Gastroesophageal sphincter (tissue), 4 donors: Measurements from ENCODE around the gene KIRREL1. TPM values are rescaled to one million over a fixed set of nuclear protein-coding genes. Genes with fewer than 3 reads are reported as not detected.

Experiments used
- ATAC-seq: fragments of 150-250 bp; one replicate; pipeline ENCODE4 v1.9.1; 2016; ENCODE audit warnings: mild to moderate bottlenecking, moderate library complexity
- H3K27ac ChIP-seq, 4 donors: fragments of 200-600 bp; sonication (generic) in 3 of 4; 1 replicate in 3 of 4; 2 replicates in 1 of 4; pipeline ENCODE4 v1.5.1; 2016 to 2019
- H3K27me3 ChIP-seq: fragments of 200-600 bp; sonication (generic); one replicate; pipeline ENCODE4 v1.5.1; 2019
- H3K36me3 ChIP-seq, 2 donors: fragments of 200-600 bp; sonication (generic); one replicate each; pipeline ENCODE4 v1.5.1; 2019; ENCODE audit warnings: control low read depth in 1 of 2
- H3K4me1 ChIP-seq, 3 donors: fragments of 200-600 bp; sonication (generic); 1 replicate in 2 of 3; 2 replicates in 1 of 3; pipeline ENCODE4 v1.5.1; 2016 to 2019; ENCODE audit warnings: control low read depth in 2 of 3
- H3K4me3 ChIP-seq, 2 donors: fragments of 200-600 bp; sonication (generic); one replicate each; pipeline ENCODE4 v1.5.1; 2019; ENCODE audit warnings: mild to moderate bottlenecking in 1 of 2, moderate library complexity in 1 of 2
- H3K9me3 ChIP-seq, 3 donors: fragments of 200-600 bp; sonication (generic); one replicate each; pipeline ENCODE4 v1.5.1; 2017 to 2019; ENCODE audit warnings: control low read depth in 2 of 3
- EP300 ChIP-seq: sonication (generic); formaldehyde crosslinking; IDR thresholded peaks from one replicate; pipeline ENCODE4 v1.6.1; 2017; ENCODE audit warnings: antibody characterized with exemption, mild to moderate bottlenecking
- POLR2A ChIP-seq, 2 donors: fragments of 450-650 bp; IDR thresholded peaks; one replicate each; pipeline ENCODE4 v1.6.1; 2017; ENCODE audit warnings: antibody characterized with exemption in 2 of 2, mild to moderate bottlenecking in 2 of 2, moderate library complexity in 1 of 2
- POLR2AphosphoS5 ChIP-seq: sonication (generic); formaldehyde crosslinking; IDR thresholded peaks from one replicate; pipeline ENCODE4 v1.6.1; 2017; ENCODE audit warnings: antibody characterized with exemption
- WGBS, 2 donors: methylation state at CpG; one replicate each; pipeline ENCODE4 v1.1.5; 2018; ENCODE audit warnings: low coverage in 1 of 2; 5-methylcytosine and 5-hydroxymethylcytosine counted together
- total RNA-seq, 4 donors: library from RNA; depleted of rRNA; stranded (reverse); fragments of >200 nt; gene quantifications; one replicate each; pipeline ENCODE4 v1.1.0, GENCODE V29; 2016
- TF ChIP-seq, protein P1 (sequence below), 4 experiments: fragments of 200-600 bp in 2 of 4; fragments of 450-650 bp in 2 of 4; sonication (generic) in 1 of 4; IDR thresholded peaks; one replicate each; pipeline ENCODE4 v1.5.1; 2017 to 2019; ENCODE audit warnings: antibody characterized with exemption in 4 of 4, mild to moderate bottlenecking in 2 of 4, moderate library complexity in 2 of 4

Gene KIRREL1
- total RNA-seq, 4 donors from 2014 or later = 43.1 to 73.1 (median 48.1) TPM

DNA sequence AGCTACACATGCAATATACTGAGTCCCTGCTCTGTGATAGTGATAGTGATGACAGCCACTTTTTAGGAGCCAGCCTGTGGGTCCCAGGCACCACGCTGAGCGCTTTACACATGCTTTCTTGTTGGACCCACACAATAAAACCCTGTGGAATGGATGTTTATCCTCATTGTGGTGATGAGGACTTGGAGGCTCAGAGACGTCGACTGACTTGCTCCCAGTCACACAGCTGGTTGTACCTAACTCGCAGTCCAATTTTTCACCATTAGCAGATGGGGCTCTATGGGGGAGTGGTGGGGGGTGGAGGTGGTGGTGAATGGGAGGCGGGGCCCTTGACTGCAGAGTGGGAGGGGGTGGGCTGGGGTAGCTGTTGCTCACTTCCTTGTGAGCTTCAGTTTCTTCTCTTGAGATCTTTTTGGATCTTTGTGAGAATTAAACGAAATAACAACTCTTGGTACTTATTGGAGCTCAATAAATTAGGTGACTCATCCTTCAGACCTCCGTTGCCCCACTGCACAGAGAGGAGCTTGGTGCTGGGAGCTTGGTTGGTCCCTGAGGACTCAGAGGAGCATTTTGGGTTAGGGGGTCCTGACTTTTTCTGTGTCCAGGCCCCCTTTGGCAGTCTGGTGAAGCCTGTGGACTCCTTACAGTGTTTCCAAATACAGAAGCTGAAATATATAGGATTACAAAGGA, 125.4 kb downstream of the KIRREL1 start:
- no peaks in the 10 kb centered on the region for H3K9me3 ChIP-seq
- H3K36me3 ChIP-seq = no peaks in the 10 kb centered on the region
- H3K4me3 ChIP-seq = no peak overlapping the region
- H3K4me1 ChIP-seq = peaks cover 0 to 14% (median 6%) of the 10 kb centered on the region in 3 donors
- ATAC-seq = no peak
- TF ChIP-seq EP300 = no peak
- TF ChIP-seq, protein P1, sequence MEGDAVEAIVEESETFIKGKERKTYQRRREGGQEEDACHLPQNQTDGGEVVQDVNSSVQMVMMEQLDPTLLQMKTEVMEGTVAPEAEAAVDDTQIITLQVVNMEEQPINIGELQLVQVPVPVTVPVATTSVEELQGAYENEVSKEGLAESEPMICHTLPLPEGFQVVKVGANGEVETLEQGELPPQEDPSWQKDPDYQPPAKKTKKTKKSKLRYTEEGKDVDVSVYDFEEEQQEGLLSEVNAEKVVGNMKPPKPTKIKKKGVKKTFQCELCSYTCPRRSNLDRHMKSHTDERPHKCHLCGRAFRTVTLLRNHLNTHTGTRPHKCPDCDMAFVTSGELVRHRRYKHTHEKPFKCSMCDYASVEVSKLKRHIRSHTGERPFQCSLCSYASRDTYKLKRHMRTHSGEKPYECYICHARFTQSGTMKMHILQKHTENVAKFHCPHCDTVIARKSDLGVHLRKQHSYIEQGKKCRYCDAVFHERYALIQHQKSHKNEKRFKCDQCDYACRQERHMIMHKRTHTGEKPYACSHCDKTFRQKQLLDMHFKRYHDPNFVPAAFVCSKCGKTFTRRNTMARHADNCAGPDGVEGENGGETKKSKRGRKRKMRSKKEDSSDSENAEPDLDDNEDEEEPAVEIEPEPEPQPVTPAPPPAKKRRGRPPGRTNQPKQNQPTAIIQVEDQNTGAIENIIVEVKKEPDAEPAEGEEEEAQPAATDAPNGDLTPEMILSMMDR (IDR thresholded peaks at IDR 0.05) = no peak
- no peak for TF ChIP-seq POLR2A (IDR thresholded peaks at IDR 0.05)
- no peak for TF ChIP-seq POLR2AphosphoS5
- WGBS, 2 donors = 76 to 86% methylated on average over 1 to 2 of the region's 8 CpGs
- H3K27ac ChIP-seq = no peak overlapping the region
- peaks cover 33% of the 10 kb centered on the region for H3K27me3 ChIP-seq

DNA sequence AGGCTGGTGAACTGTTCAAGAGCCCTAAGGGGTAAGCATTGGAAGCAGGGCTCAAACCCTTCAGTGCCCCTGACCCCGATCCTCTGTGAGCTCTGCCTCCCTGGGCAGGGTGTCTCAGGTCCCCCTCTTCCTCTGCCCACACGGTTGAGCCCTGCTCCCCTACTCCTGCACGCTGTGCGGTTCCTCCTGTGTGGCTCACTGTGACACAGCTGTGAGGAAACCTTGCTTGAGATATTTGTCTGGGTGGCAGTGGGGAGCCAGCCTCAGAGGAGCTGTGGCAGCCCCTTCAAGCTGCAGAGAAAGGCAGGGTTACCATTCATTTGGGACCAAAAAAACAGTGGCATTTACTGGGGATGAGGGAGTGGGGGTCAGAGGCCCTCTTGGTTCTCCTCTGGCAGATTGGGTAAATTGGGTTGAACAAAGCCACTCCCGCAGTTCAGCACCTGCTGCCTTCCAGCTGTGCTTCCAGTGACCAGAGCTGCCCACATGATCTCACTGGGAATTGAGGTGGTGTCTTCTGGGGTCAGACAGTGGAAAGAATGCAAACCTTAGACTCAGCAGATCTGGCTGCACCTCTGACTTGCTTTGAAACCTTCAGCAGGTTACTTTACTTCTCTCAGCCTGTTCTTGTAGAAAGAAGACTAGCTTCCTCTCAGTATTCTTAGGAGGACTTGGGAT, 126.7 kb downstream of the KIRREL1 start:
- Histone ChIP-seq H3K36me3 (no peaks in the 10 kb centered on the region), H3K27me3 (peaks cover 21% of the 10 kb centered on the region), H3K27ac (no peak overlapping the region), H3K9me3 (no peaks in the 10 kb centered on the region), H3K4me3 (no peak overlapping the region), H3K4me1 (peaks cover 0 to 13% (median 6%) of the 10 kb centered on the region in 3 donors)
- 95 to 100% methylated on average over 1 to 3 of the region's 5 CpGs for WGBS, 2 donors
- no peak for ATAC-seq
- TF ChIP-seq EP300 (no peak), POLR2AphosphoS5 (no peak), POLR2A (IDR thresholded peaks at IDR 0.05) (no peak)
- TF ChIP-seq, protein P1 (IDR thresholded peaks at IDR 0.05) = no peak

DNA sequence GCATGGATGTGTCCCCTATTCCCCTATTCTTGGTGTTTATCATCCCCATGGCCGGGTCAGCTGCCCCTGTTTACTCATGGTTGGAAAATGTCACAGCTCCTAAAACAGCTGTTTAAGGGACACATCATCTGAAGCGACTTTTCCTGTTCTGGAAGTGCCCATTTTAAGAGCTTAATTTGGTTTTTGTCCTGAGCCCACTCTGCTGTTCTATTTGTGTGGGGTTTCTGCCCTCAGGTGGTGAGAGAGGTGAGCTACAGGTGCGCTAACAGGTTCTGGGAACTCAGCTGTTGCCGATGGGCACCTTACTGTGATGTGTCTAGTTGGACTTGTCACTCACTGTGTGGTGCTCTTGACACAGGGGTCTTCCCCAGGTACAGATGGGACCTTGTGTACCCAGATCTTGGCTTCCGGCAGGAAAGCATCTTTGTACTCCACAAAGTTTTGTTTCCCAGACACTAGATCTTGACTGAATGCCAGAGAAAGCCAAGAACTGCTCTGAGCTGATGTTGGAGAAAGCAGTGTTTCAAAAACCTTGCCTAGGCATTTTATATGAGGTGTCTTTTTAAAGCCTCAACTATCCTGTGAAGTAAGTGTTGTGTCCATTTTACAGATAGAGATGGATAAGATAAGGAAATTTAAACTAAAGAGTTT, 128.3 kb downstream of the KIRREL1 start:
- no peak overlapping the region for H3K27ac ChIP-seq
- no peak for ATAC-seq
- H3K36me3 ChIP-seq = no peaks in the 10 kb centered on the region
- H3K4me1 ChIP-seq = peaks cover 0 to 13% (median 6%) of the 10 kb centered on the region in 3 donors
- H3K9me3 ChIP-seq = no peaks in the 10 kb centered on the region
- peaks cover 8% of the 10 kb centered on the region for H3K27me3 ChIP-seq
- TF ChIP-seq POLR2A (IDR thresholded peaks at IDR 0.05) = no peak
- TF ChIP-seq, protein P1 (IDR thresholded peaks at IDR 0.05) = peak in 2 of 4 experiments; percentile 32 to 45
- H3K4me3 ChIP-seq = no peak overlapping the region
- 26 to 37% methylated on average over 3 of the region's 5 CpGs for WGBS, 2 donors

DNA sequence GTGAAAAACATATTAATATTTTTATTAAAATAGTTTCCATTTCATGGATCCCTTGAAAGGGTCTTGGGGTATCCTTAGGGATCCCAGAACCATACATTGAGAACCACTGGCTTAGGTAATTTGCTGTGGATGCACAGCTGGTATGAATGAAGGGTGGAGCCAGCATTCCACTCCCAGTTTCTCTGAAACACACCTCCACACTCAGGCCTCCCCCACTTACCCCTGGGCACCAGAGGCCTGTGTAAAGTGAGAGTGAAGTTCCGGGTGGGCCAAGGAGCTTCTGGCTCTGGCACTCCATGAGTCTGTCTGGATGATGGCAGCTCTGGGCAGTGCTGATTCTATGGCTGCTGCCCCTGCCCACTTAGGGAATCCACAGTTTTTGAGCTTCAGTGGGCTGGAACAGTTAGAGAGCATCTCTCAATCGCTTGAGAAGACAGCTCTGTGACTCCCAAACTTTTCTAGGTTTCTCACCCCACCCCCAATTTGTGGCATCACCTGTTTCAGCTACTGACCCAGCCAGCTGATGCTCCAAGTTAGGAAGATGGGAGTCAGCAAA, 129.5 kb downstream of the KIRREL1 start:
- H3K4me3 ChIP-seq = no peak overlapping the region
- peaks cover 0 to 7% (median 6%) of the 10 kb centered on the region in 3 donors for H3K4me1 ChIP-seq
- H3K27ac ChIP-seq = no peak overlapping the region
- WGBS, 2 donors = 78 to 100% methylated on average over 1 of the region's 2 CpGs
- H3K27me3 ChIP-seq = peaks cover 8% of the 10 kb centered on the region
- H3K9me3 ChIP-seq = no peaks in the 10 kb centered on the region
- H3K36me3 ChIP-seq = no peaks in the 10 kb centered on the region
- TF ChIP-seq POLR2AphosphoS5 = no peak
- no peak for TF ChIP-seq EP300
- no peak for TF ChIP-seq POLR2A (IDR thresholded peaks at IDR 0.05)
- TF ChIP-seq, protein P1 (IDR thresholded peaks at IDR 0.05) = no peak
- no peak for ATAC-seq
